Stimulated activated CD4-positive, alpha-beta T cell treated with anti-CD3 and anti-CD28 coated beads, Interleukin-15, amount 100 ng/mL, for 48 hours (primary cell): ENCODE data around the gene ZNF628.
A peak's percentile ranks its signal among the peaks of the same experiment; 100 is the strongest.

ENCODE experiments used
- DNase-seq, 2 donors: peaks; one replicate each; pipeline ENCODE4 v3.0.0-alpha.2; 2020; ENCODE audit warnings: low read depth in 2 of 2

The ZNF628 gene

DNA sequence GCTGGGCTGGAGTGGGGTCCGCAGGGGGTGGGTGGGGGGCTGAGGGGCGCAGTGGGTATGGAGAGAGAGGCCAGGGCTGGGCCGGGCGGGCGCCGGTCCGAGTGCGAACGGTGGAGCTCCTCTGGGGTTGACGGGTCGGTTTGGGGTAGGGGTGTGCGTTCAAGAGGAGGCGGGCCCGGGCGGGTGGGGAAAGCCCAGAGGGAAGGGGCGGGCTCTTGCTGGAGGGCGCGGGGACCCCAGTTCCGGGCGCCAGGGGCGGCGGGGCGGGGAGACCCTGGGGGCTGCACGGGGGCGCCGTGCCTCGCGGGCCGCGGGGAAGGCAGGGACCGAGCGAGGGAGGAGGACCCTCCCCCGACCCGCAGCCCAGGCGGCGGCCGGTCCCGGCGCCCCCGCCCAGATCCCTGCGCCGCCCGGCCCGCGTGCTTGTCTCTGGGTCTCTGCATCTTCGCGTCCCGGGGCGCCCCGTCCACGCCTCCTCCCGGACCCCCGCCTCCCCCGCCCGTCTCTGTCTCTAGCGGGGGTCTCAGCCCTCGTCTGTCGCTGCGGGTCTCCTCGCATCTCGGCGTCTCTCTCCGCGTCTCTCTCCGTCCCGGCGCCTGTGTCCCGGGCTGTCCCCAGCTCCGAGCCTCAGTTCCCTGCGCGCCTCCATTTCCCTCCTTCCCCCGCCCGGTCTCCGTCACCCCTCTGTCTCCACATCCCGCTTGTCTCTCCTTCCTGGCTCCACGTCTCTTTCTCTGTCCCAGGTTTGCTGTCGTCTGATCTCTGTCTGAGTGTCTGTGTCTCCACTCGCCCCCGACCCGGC, 25.1 kb upstream of the ZNF628 start:
- DNase-seq: no peak

DNA sequence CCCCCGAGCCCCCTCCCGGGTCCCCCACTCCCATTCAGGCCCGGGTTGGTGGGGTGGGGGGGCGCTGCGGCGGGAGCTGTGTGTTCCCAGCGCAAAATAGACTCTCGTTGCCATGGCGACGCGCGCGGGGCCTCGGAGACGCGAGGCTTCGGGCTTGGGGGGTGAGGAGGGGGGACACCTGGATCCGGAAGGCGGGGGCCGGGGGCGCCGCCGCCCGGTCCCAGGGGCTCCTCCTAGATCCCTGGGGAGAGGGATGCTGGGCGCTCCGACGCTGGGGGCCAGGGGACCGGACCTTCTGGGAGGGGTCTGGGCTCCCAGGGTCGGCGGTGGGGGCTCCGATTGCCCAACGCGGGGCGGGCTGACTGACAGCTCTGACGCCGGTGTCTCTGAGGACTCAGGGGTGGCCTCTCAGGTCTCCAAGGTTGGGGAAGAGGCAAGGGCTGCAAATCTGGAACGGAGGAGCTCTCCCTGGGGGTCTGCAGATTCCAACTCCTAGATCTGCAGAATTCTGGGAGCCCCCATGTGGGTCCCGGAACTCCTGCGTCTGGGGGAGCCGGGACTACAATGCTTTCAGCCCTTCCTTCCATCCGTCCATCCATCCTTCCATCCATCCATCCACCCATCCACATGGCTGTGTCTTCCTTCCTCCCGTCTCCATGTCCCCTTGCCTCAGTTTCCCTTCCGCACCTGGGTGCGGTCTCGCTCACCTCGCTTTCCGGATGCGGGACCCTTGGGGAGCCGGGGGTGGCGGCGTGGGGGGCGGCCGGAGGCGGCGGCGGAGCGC, 24.3 kb upstream of the ZNF628 start:
- DNase-seq: no peak

DNA sequence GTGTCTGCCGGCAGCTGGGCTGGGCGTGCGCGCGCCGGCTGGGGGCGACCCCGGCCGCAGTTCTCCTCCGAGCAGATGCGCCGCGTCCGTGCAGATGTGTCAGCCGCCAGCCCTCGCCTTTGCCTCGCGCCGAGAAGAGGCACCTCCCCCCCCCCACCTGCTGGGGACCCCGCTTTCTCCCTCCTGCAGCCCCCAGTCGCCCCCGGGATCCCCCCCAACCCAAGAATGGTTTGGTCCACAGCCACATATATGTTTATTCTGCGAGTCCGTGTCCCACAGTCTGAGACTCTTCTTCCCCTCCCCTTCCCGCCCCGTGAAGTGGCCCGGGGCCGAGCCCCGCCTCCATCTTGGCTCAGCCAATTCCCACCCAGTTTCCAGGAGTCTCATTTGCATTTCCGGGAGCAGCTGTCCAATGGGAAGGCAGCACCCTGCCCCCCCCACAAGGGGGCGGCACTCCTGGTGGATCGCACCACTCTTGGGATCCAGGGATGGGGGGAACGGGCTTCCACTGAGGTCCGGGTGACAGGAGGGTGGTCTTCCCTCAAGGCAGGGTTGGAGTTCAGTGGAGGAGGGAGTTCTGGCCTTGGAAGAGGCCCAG, 23.6 kb upstream of the ZNF628 start:
- DNase-seq: peak in 1 of 2 donors; percentile 35

DNA sequence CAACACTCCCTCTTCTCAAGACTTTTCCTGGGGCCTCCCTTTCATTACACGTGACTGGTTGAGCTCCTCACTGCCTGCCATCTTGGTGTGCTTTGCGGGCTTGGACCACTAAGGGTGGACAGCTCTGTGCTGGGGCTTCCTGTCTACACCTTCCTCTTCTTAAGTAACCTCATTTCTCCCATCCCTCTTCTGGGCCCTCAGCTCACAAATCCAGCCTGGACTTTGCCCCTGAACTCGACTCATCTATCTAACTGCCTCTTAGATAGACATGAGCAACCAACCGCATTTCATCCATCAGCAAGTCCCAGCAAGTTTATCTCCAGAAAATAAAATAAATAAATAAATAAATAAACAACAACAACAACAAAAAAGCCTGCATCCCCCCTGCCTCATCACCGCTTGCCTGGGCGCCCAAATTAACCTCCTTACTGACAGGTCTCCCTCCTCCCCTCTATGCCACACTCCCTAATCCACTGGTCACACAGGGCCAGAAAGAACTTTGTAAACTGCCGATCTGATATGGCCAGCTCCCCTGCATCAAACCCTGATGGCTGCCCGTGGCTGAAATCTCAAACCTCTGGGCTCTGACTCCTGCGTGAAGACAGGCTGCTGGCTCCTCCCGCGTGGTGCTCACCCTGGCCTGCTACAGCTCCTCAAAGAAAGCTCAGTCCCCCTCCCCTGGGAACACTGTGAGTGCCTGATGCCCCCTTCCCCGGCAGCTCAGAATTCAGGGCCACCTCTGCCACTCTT, 22.7 kb upstream of the ZNF628 start:
- no peak for DNase-seq

DNA sequence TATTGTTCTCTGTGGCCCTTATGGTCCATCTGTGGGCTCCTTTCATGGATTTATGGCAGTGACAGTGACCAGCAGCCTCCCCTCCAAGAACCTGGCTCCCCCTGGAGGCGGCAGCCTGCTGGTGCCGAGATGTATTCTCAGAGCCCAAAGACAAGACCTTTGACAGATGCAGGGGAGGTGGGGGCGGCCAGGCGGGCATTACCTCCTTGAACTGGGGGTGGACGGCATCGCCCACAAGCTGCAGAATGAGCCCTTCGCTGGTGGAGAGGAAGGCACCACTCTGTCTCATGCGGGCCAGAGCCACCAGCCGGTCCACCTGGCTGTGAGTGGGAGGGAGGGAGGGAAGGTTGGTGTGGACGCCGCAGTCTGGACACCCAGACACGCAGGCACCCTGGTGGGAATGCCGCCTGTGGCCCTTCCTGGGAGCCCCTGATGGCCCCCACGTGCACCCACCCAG, 21.6 kb upstream of the ZNF628 start:
- DNase-seq: peak in 1 of 2 donors; percentile 26

DNA sequence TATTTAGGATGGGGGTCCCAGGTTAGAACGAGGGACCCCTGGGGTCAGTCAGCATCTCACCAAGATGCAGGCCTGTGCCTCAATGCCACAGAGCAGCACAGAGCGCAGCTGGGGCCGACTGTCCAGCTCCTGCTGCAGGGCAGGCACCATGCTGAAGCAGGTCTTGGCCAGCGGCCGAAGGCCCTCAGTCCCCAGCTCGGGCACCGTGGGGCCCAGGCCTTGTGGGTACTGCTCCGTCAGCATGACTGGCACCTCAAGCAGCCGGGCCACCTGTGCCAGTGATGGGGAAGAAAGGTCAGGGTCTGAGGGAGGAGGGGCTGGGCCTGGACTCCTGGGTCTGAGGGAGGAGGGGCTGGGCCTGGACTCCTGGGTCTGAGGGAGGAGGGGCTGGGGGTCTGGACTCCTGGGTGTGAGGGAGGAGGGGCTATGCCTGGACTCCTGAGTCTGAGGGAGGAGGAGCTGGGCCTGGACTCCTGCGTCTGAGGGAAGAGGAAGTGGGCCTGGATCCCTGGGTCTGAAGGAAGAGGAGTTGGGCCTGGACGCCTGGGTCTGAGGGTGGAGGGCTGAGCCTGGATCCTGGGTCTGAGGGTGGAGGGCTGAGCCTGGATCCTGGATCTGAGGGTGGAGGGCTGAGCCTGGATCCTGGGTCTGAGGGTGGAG, 20.7 kb upstream of the ZNF628 start:
- no peak for DNase-seq

DNA sequence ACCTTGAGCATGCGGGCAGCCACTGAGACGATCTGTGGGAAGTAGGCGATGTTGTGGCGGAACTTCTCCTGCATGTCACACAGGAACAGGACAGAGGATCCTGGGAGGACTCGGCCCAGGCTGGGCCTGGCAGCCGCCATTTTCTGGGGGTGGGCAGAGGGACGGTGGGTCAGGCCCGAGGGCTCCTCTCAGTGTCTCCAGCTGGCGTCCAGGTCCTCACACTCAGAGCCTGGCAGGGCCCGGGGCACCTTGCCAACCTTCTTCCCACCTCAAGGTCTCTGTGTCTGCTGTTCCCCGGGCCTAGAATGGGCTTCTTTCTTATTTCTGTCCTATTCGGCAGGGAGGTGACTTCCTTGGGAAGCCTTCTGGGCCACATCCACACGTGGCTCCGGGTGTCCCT, 20.1 kb upstream of the ZNF628 start:
- DNase-seq: no peak

DNA sequence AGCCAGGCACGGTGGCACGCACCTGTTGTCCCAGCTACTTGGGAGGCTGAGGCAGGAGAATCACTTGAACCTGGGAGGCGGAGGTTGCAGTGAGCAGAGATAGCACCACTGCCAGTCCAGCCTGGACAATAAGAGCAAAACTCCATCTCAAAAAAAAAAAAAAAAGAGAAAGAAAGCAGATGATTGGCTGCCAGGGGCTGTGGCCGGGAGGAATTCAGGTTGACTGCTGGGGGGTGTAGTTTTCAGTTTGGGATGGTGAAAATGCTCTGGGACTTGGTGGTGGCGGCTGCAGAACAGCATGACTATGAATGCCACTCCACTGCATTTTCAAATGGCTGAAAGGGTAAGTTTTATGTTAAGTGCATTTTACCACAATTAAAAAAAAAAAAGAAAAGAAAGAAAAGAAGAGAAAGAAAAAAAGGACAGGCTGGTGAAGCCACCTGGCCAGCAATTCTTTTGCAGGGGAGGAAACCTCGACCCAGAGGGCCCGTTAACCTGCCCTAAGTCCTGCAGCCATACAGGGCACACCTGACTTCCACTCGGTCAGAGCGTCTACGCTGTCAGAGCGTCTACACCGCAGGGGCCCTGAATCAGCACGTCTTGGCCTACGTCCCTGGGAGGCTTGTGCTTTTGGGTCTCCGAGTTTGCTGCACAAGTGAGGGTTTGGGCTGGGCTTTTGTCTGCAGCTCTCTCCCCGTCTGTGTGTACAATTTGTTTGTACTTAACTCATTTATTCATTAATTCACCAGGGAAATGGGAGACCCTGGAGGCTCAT, 18.5 kb upstream of the ZNF628 start:
- DNase-seq: no peak

DNA sequence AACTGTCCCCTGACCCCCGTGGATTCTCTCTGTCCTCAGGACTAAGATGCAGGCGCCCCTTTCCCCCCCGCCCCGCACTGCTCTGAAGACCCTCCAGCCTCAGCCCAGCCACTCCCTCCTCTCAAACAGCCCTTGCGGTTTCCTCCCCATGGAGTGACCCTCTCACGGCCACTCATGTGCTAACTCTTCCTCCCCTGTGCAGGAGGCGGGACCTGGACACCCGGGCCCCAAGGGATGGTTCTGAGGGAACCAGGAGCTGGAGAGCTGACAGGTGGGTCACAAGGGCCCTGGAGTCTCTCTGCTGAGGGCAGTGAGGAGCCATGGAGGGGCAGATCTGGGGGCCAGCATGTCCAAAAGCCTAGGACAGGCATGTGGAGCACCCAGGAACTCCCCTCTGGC, 16.9 kb upstream of the ZNF628 start:
- DNase-seq: no peak

DNA sequence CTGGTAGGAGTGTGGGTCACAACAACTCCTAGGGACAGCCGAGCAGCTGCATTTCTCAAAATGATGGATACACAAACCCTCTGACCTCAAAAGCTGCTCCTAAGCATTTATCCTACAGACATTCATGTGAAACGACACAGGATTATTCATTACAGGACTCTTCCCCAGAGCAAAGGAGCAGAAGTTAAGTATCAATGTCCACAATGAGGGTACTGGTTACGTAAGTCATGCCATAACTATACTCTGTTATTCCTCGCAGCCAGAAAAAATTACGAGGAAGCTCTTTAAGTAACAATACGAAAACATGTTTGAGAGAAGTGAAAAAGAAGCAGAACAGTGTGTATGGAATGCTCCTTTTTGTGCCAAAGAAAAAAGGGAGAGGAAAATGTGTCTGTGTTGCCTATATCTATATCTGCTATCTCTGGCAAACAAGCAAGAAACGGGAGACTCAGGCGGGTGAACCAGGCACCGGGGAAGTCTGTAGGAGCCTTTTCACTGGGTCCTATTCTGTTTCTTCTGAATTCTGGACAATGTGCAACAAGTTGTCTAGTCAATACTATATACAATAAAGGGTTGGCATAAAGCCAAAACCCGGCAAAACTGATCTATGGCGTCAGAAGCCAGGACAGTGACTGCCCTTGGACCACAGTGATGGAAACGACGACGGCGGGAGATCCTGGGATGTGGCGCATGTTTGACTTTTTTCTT, 16.3 kb upstream of the ZNF628 start:
- no peak for DNase-seq

DNA sequence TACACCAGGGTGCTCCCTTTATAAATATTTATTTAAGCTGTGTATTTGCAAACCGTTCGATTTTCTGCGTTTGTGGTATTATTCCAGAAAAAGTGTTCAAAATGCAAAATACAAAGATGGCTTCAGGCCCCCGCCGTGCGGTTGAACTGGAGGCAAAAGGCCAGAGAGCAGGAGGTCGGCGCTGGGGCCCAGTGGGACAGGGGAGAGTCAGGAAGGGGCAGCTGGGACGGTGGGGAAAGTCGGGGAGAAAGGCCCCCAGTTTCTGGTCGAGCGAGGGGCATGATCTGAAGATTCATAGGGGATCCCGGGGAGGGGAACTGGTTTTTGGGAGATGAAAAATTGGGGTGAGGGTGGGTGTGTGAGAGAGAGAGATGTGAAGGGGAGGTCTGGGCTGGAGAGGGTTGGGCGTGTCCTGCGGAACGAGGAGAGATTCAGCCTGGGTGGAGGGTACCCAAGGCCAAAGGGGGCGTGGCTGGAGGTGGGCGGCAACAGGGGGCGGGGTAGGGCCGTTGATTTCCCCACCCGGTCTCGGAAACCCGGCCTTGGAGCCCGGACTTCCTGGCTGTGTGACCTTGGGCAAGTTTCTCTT, 15.7 kb upstream of the ZNF628 start:
- no peak for DNase-seq

DNA sequence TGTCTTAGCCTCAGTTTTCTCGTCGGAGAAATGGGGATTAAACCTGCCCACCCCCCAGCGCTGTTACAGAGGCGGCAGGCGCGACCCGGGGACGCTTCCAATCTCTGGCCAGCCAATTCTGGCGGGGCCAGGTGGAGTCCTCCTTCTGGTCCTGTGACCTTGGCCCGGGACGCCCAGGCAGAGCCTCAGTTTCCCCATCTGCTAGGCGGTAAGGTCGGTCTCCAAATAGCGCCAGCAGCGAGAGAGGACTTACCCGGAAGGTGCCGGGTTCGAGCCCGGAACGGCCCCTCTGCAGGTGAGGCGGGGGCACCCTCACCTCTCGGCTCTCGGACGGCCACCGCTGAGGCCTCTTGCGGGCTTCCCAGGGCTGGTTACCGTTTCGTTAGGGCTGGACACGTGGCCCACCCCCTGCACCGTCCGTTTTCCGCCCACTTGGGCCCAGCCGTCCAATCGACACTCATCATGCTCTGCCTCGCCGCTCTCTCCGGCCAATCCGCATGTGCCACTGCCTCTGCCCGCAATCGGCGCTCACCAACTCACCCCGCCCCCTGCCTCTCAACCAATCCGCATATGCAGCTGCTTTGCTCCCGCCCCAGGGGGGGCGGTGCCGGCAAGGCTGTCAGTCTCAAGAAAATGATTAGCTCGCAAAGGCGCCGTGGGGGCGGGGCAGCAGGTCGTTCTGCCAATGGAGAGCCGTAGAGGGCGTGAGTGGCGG, 15.0 kb upstream of the ZNF628 start, which contains the start of gene ISOC2:
Gene ISOC2 (minus strand): TSS at position 384 of the 715 bp plus-strand sequence. CDS start 5,156 bp downstream, outside the sequence.
- peak; percentile 100 for DNase-seq

DNA sequence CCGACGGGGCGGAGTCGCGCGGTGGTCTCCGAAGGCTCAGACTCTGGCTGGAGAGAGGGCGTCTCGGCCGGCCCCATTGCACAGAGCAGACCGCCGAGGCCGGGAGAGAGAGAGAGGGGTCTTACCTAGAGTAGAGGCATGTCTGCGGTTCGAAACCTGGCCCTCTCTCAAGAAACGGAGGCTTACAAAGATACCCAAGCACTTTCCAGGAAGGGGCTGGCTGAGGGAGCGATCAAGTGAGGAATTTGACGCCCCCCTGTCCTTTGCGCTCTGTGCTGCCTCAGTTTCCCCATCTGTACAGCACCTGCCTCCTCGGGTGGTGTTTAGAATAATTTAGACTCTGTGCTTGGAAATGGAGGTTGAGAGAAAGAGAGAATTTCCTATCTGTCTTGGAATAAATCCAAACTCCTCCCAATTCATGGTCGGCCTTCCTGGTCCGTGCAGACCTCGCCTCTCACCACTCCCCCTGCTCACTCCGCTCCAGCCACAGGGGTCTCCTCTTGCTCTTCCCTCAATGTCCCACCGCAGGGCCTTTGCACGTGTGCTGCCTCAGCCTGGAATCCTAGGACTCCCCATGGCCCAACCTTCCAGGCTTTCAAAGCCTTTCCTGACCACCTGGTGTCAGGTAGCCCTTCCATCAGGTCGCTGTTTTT, 14.3 kb upstream of the ZNF628 start:
- no peak for DNase-seq

DNA sequence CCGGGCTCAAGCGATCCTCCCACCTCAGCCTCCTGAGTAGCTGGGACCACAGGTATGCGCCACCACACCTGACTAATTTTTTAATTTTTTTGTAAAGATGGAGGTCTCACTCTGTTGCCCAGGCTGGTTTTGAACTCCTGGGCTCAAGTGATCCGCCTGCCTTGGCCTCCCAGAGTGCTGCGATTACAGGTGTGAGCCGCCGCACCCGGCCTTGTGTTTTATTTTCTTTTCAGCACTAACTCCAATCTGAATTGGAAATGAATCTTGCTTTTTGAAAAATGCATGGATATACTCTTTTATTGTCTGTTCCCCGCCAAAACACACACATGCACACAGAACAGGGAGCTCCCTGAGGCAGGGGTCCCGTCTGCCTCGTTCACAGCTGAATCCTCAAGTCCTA, 13.7 kb upstream of the ZNF628 start:
- DNase-seq: no peak

DNA sequence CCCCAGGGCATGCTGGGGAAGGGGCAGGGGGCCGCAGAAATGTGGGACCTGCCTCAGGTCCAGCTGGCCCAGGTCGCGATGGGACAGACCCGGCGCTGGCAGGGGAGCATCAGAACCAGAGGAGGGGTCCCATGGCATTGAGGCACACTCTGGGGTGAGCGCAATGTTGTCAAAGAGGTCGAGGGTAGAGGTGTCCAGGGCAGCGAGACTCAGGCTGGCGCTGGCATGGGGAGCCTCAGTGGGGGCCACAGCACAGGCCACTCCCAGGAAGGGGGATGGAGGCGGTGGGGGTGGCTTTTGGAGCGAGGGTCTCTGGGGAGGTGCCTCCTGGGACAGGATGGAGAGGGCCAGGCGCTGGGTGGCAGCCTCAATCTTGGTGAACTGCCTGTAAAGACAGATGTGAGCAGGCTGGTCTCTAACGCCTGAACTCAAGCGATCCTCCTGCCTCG, 12.8 kb upstream of the ZNF628 start:
- DNase-seq: no peak

DNA sequence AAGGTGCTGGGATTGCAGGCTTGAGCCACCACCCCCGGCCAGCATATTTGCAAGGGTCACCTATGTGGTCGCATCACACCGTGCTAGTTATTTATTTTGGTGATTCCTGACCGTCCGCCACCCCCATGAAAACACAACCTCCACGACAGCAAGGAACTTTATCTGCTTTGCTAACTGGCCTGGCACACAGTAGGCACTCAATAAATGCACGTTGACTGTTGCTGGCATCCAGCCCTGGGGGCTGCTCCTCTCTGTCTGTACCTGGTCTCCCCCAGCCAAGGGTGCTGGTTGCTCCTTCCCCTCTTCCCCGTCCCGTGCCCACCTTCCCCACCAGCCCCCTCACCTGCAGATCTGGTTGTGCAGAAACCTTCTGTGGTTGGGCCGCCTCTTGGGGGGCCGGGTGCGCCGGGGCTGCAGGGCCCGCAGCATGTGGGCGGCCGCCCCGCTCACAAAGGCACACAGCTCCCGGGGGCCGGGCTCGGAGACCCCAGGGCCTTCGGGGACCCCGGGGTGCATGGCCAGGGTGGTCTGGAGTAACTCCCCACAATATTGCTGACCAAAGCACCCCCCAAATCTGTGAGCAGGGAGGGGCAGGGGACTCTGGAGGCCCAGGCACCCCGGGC, 12.3 kb upstream of the ZNF628 start:
- DNase-seq: no peak

DNA sequence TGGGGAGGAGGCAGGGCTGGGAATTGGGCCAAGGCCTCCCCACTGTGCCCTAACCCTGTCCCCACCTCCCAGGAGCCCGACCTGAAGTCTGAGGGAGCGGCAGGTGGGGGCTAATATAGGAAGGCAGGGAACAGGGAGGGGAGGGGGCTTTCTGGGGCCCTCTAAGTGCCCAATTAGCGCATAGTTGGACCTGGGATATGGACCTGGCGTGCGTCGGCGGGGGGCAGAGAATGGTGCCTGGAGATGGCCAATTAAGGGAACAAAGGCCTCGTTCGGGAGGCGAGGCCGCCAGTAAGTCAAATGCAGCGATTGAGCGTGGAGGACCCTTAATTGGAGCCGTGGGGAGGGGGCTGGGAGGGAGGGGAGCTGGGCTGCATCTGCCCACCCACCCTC, 11.8 kb upstream of the ZNF628 start, which contains the start of gene C19orf85:
Gene C19orf85 (minus strand): TSS at position 90 of the 393 bp plus-strand sequence. CDS start 197 bp downstream, outside the sequence.
- DNase-seq: no peak
